GM13977 (cell line): ENCODE measurements around the gene RBCK1.
"Not testable (repeated sequence)": the region's sequence is repeated elsewhere in the genome, so short reads cannot be mapped to it uniquely, and the experiment has no call there.

Experiments
- DNase-seq: peaks from one replicate; pipeline ENCODE4 v3.0.0; 2012; ENCODE audit warnings: low spot score
- CTCF ChIP-seq: IDR thresholded peaks from 2 replicates; pipeline ENCODE4 v1.5.1; 2012; ENCODE audit warnings: mild to moderate bottlenecking, control low read depth; ENCODE audit not compliant: insufficient read depth; ENCODE audit errors: extremely low read depth, missing control alignments
- in situ Hi-C: fragments of 300-500 bp; cut with MboI; formaldehyde crosslinking; loops from one replicate; pipeline ENCODE4 v1.12.0; 2022; ENCODE audit warnings: low sequenced_read_pairs, low pct_unique_long_range_greater_than_20kb, mixed read lengths, inconsistent platforms; ENCODE audit not compliant: unreplicated experiment

The RBCK1 gene

DNA sequence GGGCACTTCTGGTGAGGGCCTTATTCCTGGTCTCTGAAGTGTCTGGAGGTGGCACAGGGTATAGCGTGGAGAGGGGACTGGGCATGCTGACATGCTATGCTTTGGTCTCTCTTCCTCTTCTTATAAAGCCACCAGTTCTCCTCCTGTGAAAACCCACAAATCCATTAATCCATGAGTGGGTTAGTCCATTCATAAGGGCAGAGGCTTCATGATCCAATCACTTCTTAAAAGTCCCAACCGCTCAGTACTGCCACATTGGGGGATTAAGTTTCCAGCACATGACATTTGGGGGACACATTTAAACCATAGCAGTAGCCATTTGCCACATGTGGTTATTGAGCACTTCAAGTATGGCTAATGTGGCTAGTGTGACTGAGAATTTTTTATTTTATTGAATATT is 31.3 kb upstream of the RBCK1 start:
- in situ Hi-C loops: no loop called here
- TF ChIP-seq CTCF: no peak
- DNase-seq: no peak

DNA sequence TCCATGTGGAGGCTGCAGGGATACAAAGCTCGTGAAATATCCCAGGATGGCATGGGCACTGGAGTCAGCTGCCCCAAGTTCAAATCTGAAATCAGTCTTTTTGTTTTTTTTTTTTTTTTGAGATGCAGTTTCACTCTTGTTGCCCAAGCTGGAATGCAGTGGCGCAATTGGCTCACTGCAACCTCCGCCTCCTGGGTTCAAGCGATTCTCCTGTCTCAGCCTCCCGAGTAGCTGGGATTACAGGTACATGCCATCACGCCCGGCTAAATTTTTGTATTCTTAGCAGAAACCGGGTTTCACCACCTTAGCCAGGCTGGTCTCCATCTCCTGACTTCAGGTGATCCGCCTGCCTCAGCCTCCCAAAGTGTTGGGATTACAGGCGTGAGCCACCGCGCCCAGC is 30.5 kb upstream of the RBCK1 start:
- in situ Hi-C loops, DNase-seq: not testable (repeated sequence)

DNA sequence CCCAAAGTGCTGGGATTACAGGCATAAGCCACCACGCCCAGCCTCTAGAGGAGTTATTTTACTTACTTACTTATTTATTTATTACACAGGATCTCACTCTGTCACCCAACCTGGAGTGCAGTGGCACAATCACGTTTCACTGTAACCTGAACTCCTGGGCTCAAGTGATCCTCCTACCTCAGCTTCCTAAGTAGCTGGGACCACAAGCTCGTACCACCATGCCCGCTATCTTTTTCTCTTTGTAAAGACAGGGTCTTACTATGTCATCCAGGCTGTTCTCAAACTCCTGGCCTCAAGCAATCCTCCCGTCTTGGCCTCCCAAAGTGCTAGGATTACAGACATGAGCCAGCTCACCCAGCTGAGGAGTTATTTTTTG is 29.1 kb upstream of the RBCK1 start:
- in situ Hi-C loops: no loop called here
- no peak for TF ChIP-seq CTCF
- no peak for DNase-seq

DNA sequence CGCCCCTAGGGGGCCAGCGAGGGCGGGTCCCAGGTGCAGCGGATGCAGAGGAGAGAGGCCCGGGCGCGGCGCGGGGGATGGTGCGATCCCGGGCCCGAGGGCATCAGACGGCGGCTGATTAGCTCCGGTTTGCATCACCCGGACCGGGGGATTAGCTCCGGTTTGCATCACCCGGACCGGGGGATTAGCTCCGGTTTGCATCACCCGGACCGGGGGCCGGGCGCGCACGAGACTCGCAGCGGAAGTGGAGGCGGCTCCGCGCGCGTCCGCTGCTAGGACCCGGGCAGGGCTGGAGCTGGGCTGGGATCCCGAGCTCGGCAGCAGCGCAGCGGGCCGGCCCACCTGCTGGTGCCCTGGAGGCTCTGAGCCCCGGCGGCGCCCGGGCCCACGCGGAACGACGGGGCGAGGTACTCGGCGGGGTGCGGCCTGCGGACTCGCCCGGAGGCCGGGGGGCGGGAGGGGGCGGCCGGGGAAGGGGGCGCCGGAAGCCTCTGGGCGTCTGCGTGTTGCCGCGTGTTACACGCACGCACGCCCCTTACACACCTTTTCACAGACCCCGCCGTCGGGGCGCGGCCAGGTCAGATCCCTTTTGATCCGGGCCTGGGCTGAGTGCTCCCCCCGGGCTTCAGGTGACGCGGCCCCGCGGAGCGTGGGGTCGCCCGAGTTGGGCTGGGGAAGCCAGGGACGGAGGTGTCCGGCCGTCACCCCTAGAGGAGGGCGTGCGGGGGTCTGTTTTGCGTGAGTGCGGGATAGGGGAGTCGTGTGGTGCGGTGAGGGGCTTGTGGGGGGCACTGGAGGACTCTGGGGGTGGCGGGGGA is 27.1 kb upstream of the RBCK1 start:
- peak; percentile 76 for DNase-seq
- TF ChIP-seq CTCF: no peak
- in situ Hi-C loops: no loop called here

DNA sequence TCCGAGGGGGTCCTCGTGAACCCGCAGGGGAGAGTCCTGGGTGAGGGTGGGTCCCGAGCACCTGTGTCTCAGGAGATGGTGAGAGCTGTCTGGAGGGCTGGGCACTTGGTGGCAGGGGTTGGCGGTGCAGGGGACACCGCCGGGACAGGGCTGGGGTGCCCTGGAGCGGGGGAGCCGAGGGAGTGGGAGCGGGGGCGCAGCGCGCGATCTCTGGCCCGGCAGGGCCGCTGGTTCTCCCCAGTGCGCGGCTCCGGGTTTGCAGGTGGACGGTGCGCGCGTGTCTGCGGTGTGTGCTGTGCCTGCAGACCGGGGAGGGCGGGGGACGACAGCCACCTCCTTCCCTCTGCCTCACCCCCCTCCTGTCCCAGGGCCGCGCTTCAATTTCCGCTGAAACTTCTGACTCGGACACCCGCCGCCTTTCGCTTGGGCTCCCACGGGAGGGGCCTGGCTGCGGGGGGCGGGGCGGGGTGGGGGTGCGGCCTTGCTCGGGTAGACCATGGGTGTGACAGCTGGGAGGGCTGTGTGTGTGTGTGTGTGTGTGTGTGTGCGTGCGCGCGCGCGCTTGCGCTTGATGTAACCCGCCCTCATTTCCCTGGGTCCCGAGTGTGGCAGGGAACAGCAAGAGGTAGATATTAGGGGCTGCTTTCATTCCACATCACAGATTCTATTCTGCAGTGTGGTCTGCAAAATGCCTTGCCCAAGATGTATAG is 26.4 kb upstream of the RBCK1 start:
- no peak for TF ChIP-seq CTCF
- peak; percentile 91 for DNase-seq
- in situ Hi-C loops: no loop called here

DNA sequence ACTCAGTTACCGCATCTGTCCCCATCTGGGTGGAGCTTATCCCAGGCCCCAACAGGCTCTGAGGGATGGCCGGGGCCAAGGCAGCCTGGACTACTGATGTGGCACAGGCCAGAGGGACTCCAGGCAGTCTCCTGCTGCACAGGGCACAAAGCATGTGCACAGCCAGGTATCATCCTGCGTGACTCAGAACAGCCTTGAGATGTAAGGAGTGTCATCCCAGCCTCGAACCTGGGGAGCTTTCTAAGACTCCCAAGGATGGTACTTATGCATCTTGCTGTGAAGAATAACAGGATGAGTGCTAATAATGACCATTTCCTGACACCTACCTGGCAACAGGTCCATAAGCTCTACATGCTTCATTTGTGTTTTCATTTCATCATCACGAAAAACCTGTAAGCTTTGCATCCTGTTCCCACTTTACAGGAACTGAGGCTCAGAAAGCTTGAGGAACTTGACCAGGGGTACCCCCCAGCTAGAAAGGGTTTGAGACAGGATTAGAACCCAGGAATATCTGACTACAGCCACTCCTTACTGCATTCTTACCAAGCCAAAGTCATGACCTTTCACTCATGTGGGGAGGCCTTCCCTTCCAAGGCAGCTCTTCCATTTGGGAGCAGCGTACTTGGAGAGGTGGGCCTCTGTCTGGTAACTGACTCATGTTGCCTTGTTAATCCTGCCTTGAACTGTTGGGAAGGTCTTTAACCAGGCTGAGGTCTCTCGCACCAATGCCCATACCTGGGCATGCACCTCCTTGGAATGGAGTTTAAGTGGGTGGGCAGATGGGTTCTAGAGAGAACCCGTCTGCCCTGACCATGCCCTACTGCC is 25.6 kb upstream of the RBCK1 start:
- in situ Hi-C loops: no loop called here
- TF ChIP-seq CTCF: no peak
- no peak for DNase-seq
